Upper lobe of left lung (tissue), 6 donors: ENCODE data around the gene CMSS1. TPM values are rescaled to one million over a fixed set of nuclear protein-coding genes. Genes with fewer than 3 reads are reported as not detected.

Source experiments
- ATAC-seq, 2 donors: fragments of 200-7000 bp; cut with Tn5 transposase; one replicate each; pipeline ENCODE4 v1.9.1; 2022; ENCODE audit warnings: mild to moderate bottlenecking in 2 of 2, moderate library complexity in 2 of 2; ENCODE audit not compliant: low FRiP score in 2 of 2
- DNase-seq, 2 donors: peaks; one replicate each; pipeline ENCODE4 v3.0.0-alpha.2; 2019 to 2020
- H3K27ac ChIP-seq, 4 donors: fragments of 200-600 bp; sonication (generic); one replicate each; pipeline ENCODE4 v1.5.1; 2016 to 2019
- H3K27me3 ChIP-seq, 4 donors: fragments of 200-600 bp; sonication (generic); one replicate each; pipeline ENCODE4 v1.5.1; 2017 to 2019
- H3K36me3 ChIP-seq, 4 donors: fragments of 200-600 bp; sonication (generic); one replicate each; pipeline ENCODE4 v1.5.1; 2016 to 2019
- H3K4me1 ChIP-seq, 4 donors: fragments of 200-600 bp; sonication (generic); one replicate each; pipeline ENCODE4 v1.5.1; 2018 to 2019
- H3K4me3 ChIP-seq, 4 donors: fragments of 200-600 bp; sonication (generic); one replicate each; pipeline ENCODE4 v1.5.1; 2017 to 2019; ENCODE audit warnings: mild to moderate bottlenecking in 2 of 4, moderate library complexity in 1 of 4
- H3K9me3 ChIP-seq, 4 donors: fragments of 200-600 bp; sonication (generic); one replicate each; pipeline ENCODE4 v1.5.1; 2018 to 2019
- EP300 ChIP-seq, 4 donors: sonication (generic); formaldehyde crosslinking; IDR thresholded peaks; one replicate each; pipeline ENCODE4 v1.5.1; 2017; ENCODE audit warnings: antibody characterized with exemption in 4 of 4, control low read depth in 2 of 4
- POLR2A ChIP-seq, 4 donors: fragments of 450-650 bp; IDR thresholded peaks; one replicate each; pipeline ENCODE4 v1.5.1; 2016 to 2017; ENCODE audit warnings: antibody characterized with exemption in 4 of 4, mild to moderate bottlenecking in 2 of 4
- POLR2AphosphoS5 ChIP-seq, 2 donors: sonication (generic); formaldehyde crosslinking; IDR thresholded peaks; one replicate each; pipeline ENCODE4 v1.5.1; 2017; ENCODE audit warnings: antibody characterized with exemption in 2 of 2
- WGBS, 2 donors: methylation state at CpG; one replicate each; pipeline ENCODE4 v1.1.5; 2017 to 2018; 5-methylcytosine and 5-hydroxymethylcytosine counted together
- total RNA-seq, 6 donors: library from RNA; depleted of rRNA in 4 of 6; stranded (reverse); fragments of >200 nt in 4 of 6; gene quantifications; one replicate each; pipeline versions ENCODE4 v1.1.0 to v1.2.1, GENCODE V29; 2016 to 2021
- TF ChIP-seq, protein P1 (sequence below), 6 experiments: fragments of 450-650 bp in 4 of 6; fragments of 200-600 bp in 2 of 6; sonication (generic) in 2 of 6; IDR thresholded peaks; one replicate each; pipeline ENCODE4 v1.5.1; 2016 to 2019; ENCODE audit warnings: antibody characterized with exemption in 6 of 6
- donor health status: DM: no; HTN: no; CAD: no; lungs with moderate emphysema.
- donor health status: DM: no; HTN: yes; CAD: no; lungs with severe emphysema.

CMSS1 gene
- total RNA-seq, 6 donors from 2014 or later = 4.0 to 21.1 (median 12.0) TPM

DNA sequence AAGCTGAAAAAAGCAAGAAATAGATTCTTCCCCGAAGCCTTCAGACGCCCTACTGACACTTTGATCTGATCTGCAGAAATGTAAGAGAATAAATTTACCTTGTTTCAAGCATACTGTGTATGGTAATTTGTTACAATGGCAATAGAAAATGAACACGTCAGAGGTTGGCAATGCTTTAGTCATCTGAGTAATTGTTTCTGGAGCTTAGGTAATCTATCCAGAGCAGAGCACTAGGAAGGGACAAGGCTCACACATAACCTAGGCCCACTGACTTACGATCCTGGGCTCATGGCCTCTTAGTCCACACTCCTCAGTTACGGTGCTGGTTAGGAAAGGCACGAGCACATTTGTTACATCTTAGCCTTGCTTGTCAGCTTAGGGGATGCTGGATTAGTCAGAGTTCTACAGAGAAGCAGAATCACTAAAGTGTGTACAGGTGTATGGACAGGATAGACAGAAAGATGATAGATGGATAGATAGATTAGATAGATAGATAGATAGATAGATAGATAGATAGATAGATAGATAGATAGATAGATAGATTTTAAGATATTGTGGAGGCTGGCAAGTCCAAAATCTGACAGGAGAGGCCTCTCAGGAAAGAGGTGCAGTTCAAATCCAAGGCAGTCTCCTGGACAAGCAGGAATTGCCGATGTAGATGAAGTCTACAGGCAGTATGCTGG, 396.4 kb downstream of the CMSS1 start:
- H3K9me3 ChIP-seq = no peaks in the 10 kb centered on the region
- TF ChIP-seq POLR2AphosphoS5 (IDR thresholded peaks at IDR 0.05) (no peak), EP300 (IDR thresholded peaks at IDR 0.05) (no peak), POLR2A (IDR thresholded peaks at IDR 0.05) (no peak)
- TF ChIP-seq, protein P1, sequence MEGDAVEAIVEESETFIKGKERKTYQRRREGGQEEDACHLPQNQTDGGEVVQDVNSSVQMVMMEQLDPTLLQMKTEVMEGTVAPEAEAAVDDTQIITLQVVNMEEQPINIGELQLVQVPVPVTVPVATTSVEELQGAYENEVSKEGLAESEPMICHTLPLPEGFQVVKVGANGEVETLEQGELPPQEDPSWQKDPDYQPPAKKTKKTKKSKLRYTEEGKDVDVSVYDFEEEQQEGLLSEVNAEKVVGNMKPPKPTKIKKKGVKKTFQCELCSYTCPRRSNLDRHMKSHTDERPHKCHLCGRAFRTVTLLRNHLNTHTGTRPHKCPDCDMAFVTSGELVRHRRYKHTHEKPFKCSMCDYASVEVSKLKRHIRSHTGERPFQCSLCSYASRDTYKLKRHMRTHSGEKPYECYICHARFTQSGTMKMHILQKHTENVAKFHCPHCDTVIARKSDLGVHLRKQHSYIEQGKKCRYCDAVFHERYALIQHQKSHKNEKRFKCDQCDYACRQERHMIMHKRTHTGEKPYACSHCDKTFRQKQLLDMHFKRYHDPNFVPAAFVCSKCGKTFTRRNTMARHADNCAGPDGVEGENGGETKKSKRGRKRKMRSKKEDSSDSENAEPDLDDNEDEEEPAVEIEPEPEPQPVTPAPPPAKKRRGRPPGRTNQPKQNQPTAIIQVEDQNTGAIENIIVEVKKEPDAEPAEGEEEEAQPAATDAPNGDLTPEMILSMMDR (IDR thresholded peaks at IDR 0.05) = no peak
- H3K36me3 ChIP-seq = no peaks in the 10 kb centered on the region
- peaks cover 12 to 21% (median 16%) of the 10 kb centered on the region in 4 donors for H3K4me1 ChIP-seq
- H3K27ac ChIP-seq = no peak overlapping the region
- no peak overlapping the region for H3K4me3 ChIP-seq
- no peaks in the 10 kb centered on the region for H3K27me3 ChIP-seq
- DNase-seq = no peak
- 91 to 92% methylated on average over 7 of the region's 7 CpGs for WGBS, 2 donors
- ATAC-seq = no peak

DNA sequence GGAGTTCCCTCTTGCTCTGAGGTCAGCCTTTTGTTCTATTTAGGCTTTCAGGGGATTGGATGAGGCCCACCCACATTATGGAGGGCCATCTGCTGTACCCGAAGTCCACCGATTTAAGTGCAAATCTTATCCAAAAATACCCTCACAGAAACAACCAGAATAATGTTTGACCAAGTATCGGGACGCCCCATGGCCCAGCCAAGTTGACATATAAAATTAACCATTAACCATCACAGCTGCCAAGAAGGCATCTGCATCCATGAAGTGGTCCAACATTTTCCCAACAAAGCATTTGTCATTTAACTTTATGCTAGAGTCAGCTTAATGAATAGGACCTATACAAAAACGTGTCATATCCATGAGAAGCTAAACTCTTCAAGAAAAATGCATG, 396.9 kb downstream of the CMSS1 start:
- no peak for ATAC-seq
- Histone ChIP-seq H3K9me3 (peaks cover 0 to 5% (median under 1%) of the 10 kb centered on the region in 4 donors), H3K4me1 (peaks cover 11 to 19% (median 15%) of the 10 kb centered on the region in 4 donors), H3K4me3 (no peak overlapping the region), H3K27me3 (no peaks in the 10 kb centered on the region), H3K36me3 (no peaks in the 10 kb centered on the region), H3K27ac (no peak overlapping the region)
- DNase-seq = no peak
- TF ChIP-seq POLR2A (IDR thresholded peaks at IDR 0.05) = no peak
- TF ChIP-seq POLR2AphosphoS5 (IDR thresholded peaks at IDR 0.05) = no peak
- TF ChIP-seq EP300 (IDR thresholded peaks at IDR 0.05) = no peak
- TF ChIP-seq, protein P1 (IDR thresholded peaks at IDR 0.05) = no peak
- 86 to 89% methylated on average over 3 to 5 of the region's 5 CpGs for WGBS, 2 donors

DNA sequence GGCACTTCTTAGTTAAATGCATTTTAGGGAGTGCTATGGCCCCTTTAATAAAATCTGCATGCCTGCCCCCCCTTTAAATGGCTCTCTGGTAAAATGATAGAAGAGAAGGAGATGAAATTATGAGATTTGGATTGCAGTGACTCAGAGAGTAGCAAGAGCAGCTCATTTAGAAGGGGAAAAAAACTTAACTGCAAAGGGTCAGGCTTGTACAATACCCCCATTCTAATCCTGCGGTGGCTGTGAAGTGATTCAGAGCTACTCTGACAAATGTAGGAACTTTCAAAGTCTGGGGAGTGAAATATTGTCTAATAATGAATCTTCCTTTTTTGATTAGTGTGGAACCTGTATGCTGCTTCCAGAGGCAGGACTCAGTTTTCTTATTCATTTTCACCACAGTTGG, 399.1 kb downstream of the CMSS1 start:
- Histone ChIP-seq H3K27me3 (no peaks in the 10 kb centered on the region), H3K4me1 (no peaks in the 10 kb centered on the region), H3K36me3 (no peaks in the 10 kb centered on the region), H3K27ac (no peak overlapping the region), H3K9me3 (peaks cover 0 to 7% (median 3%) of the 10 kb centered on the region in 4 donors), H3K4me3 (no peak overlapping the region)
- TF ChIP-seq POLR2A (IDR thresholded peaks at IDR 0.05) (no peak), EP300 (IDR thresholded peaks at IDR 0.05) (no peak), POLR2AphosphoS5 (IDR thresholded peaks at IDR 0.05) (no peak)
- TF ChIP-seq, protein P1 (IDR thresholded peaks at IDR 0.05) = no peak
- ATAC-seq (no peak), DNase-seq (no peak)
- WGBS, 2 donors = 86% methylated on average over 1 of the region's 1 CpG

DNA sequence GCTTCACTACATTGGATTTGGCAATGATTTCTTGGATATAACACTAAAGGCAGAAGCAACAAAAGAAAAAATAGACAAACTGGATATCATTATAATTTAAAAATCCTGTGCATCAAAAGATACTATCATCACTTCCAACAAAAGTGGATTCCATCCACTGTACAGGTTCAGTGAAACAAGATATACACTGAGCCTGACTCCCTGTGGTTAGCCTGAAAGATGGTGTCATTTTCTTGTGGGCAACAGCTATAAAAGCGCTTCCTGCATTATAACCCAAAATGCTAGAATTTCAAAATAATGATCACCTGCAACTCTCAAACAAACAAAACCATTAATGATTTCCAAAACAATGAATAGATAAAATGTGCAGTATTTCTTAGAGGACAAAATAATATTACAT, 403.5 kb downstream of the CMSS1 start:
- ATAC-seq (no peak), DNase-seq (no peak)
- no peaks in the 10 kb centered on the region for H3K27me3 ChIP-seq
- TF ChIP-seq EP300 (IDR thresholded peaks at IDR 0.05) (no peak), POLR2A (IDR thresholded peaks at IDR 0.05) (no peak), POLR2AphosphoS5 (IDR thresholded peaks at IDR 0.05) (no peak)
- TF ChIP-seq, protein P1 (IDR thresholded peaks at IDR 0.05) = no peak
- H3K36me3 ChIP-seq = no peaks in the 10 kb centered on the region
- H3K27ac ChIP-seq = no peak overlapping the region
- H3K9me3 ChIP-seq = peaks cover 0 to 7% (median 3%) of the 10 kb centered on the region in 4 donors
- no peak overlapping the region for H3K4me3 ChIP-seq
- 94% methylated on average over 1 of the region's 1 CpG for WGBS, 2 donors
- H3K4me1 ChIP-seq = no peaks in the 10 kb centered on the region

DNA sequence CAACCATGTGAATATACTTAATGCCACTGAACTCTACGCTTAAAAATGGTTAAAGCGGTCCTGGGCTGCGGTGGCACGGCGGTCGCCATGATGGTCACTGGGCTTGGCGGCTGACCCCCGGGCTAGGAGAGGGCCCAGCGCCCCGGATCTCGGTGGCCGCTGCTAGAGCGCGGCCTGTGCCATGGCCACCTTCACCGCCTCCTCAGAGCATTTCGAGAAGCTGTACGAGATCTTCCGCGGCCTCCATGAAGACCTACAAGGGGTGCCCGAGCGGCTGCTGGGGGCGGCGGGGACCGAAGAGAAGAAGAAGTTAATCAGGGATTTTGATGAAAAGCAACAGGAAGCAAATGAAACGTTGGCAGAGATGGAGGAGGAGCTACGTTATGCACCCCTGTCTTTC, 407.5 kb downstream of the CMSS1 start:
- DNase-seq = peak in 1 of 2 donors; percentile 78
- 94 to 96% methylated on average over 26 of the region's 26 CpGs for WGBS, 2 donors

More for the DNA sequence above, 407.5 kb downstream of the CMSS1 start:
- no peak for ATAC-seq
- Histone ChIP-seq H3K4me1 (no peaks in the 10 kb centered on the region), H3K27ac (no peak overlapping the region), H3K27me3 (no peaks in the 10 kb centered on the region), H3K4me3 (no peak overlapping the region), H3K9me3 (no peaks in the 10 kb centered on the region), H3K36me3 (no peaks in the 10 kb centered on the region)
- TF ChIP-seq, protein P1 (IDR thresholded peaks at IDR 0.05) = no peak
- TF ChIP-seq POLR2AphosphoS5 (IDR thresholded peaks at IDR 0.05) (no peak), EP300 (IDR thresholded peaks at IDR 0.05) (no peak), POLR2A (IDR thresholded peaks at IDR 0.05) (no peak)
